Mesenchymal stem cell (in vitro differentiated cells and primary cell): ENCODE measurements around the gene LTC4S.
A peak's percentile ranks its signal among the peaks of the same experiment; 100 is the strongest.

ENCODE experiments used
- DNase-seq: peaks from one replicate; pipeline ENCODE4 v3.0.0-alpha.2; 2013
- H2AFZ ChIP-seq: one replicate; pipeline ENCODE4 v1.6.1; 2013; ENCODE audit warnings: low read depth, mild to moderate bottlenecking, control low read depth, inconsistent platforms, low read length, moderate library complexity
- H2AK5ac ChIP-seq: 2 replicates; pipeline ENCODE4 v1.6.1; 2013; ENCODE audit warnings: low read length, moderate library complexity, mild to moderate bottlenecking, inconsistent platforms; ENCODE audit not compliant: severe bottlenecking
- H2BK120ac ChIP-seq: one replicate; pipeline ENCODE4 v1.6.1; 2013; ENCODE audit warnings: low read depth, mild to moderate bottlenecking, inconsistent platforms, low read length, moderate library complexity
- H2BK12ac ChIP-seq, 2 experiments: one replicate each; pipeline ENCODE4 v1.6.1; 2013; ENCODE audit warnings: inconsistent platforms in 2 of 2, low read length in 2 of 2, mild to moderate bottlenecking in 2 of 2, moderate library complexity in 2 of 2, control low read depth in 1 of 2
- H2BK15ac ChIP-seq: one replicate; pipeline ENCODE4 v1.6.1; 2013; ENCODE audit warnings: mild to moderate bottlenecking, low read depth, inconsistent platforms; ENCODE audit not compliant: poor library complexity, severe bottlenecking
- H2BK5ac ChIP-seq: 2 replicates; pipeline ENCODE4 v1.6.1; 2013; ENCODE audit warnings: low read depth, mild to moderate bottlenecking, low read length, control low read depth, inconsistent platforms; ENCODE audit not compliant: poor library complexity, severe bottlenecking
- H3K14ac ChIP-seq, 2 experiments: one replicate each; pipeline ENCODE4 v1.6.1; 2013; ENCODE audit warnings: inconsistent platforms in 2 of 2, low read length in 2 of 2, control low read depth in 1 of 2, mild to moderate bottlenecking in 1 of 2, moderate library complexity in 1 of 2
- H3K18ac ChIP-seq, 2 experiments: one replicate each; pipeline ENCODE4 v1.6.1; 2013; ENCODE audit warnings: inconsistent platforms in 2 of 2, low read length in 2 of 2, control low read depth in 1 of 2, low read depth in 1 of 2, mild to moderate bottlenecking in 1 of 2
- H3K23ac ChIP-seq, 2 experiments: one replicate each; pipeline ENCODE4 v1.6.1; 2013; ENCODE audit warnings: inconsistent platforms in 2 of 2, low read length in 2 of 2, mild to moderate bottlenecking in 2 of 2, moderate library complexity in 2 of 2, control low read depth in 1 of 2
- H3K27ac ChIP-seq: 2 replicates; pipeline ENCODE4 v1.5.1; 2013; ENCODE audit warnings: mild to moderate bottlenecking, moderate library complexity, low read length, control low read depth, inconsistent platforms; ENCODE audit not compliant: poor library complexity, severe bottlenecking
- H3K27me3 ChIP-seq, 2 experiments: 2 replicates each; pipeline versions ENCODE4 v1.6.1 to v1.7.0; 2013; ENCODE audit warnings: low read length in 2 of 2, mild to moderate bottlenecking in 2 of 2, moderate library complexity in 2 of 2, control low read depth in 1 of 2, inconsistent platforms in 1 of 2; ENCODE audit not compliant: control insufficient read depth in 1 of 2, insufficient read depth in 1 of 2
- H3K36me3 ChIP-seq, 2 experiments: 2 replicates each; pipeline versions ENCODE4 v1.6.1 to v1.7.0; 2013; ENCODE audit warnings: low read length in 2 of 2, control low read depth in 1 of 2, inconsistent platforms in 1 of 2, low read depth in 1 of 2, mild to moderate bottlenecking in 1 of 2; ENCODE audit not compliant: insufficient read depth in 2 of 2, control insufficient read depth in 1 of 2
- H3K4ac ChIP-seq, 2 experiments: one replicate each; pipeline ENCODE4 v1.6.1; 2013; ENCODE audit warnings: inconsistent platforms in 2 of 2, low read length in 2 of 2, mild to moderate bottlenecking in 2 of 2, moderate library complexity in 2 of 2, control low read depth in 1 of 2, low read depth in 1 of 2
- H3K4me1 ChIP-seq: 2 replicates; pipeline ENCODE4 v1.6.1; 2013; ENCODE audit warnings: low read depth, low read length, control low read depth; ENCODE audit not compliant: control insufficient read depth, insufficient read depth
- H3K4me2 ChIP-seq: 2 replicates; pipeline ENCODE4 v1.6.1; 2013; ENCODE audit warnings: low read length, mild to moderate bottlenecking, inconsistent platforms; ENCODE audit not compliant: poor library complexity, severe bottlenecking
- H3K4me3 ChIP-seq, 2 experiments: 2 replicates each; pipeline versions ENCODE4 v1.5.1 to v1.7.0; 2013; ENCODE audit warnings: low read length in 2 of 2, mild to moderate bottlenecking in 2 of 2, control low read depth in 1 of 2, low read depth in 1 of 2; ENCODE audit not compliant: insufficient read depth in 1 of 2
- H3K79me1 ChIP-seq: replicated peaks from 2 replicates; pipeline ENCODE4 v1.6.1; 2013; ENCODE audit warnings: mild to moderate bottlenecking, control low read depth, low read length, inconsistent platforms; ENCODE audit not compliant: poor library complexity, severe bottlenecking
- H3K9ac ChIP-seq: 2 replicates; pipeline ENCODE4 v1.7.0; 2013; ENCODE audit warnings: mild to moderate bottlenecking, low read length, moderate library complexity
- H3K9me3 ChIP-seq: 2 replicates; pipeline ENCODE4 v1.7.0; 2013; ENCODE audit warnings: mild to moderate bottlenecking, low read length; ENCODE audit not compliant: control insufficient read depth
- H4K8ac ChIP-seq: one replicate; pipeline ENCODE4 v1.6.1; 2013; ENCODE audit warnings: inconsistent platforms, mild to moderate bottlenecking, low read length, moderate library complexity
- H4K91ac ChIP-seq: one replicate; pipeline ENCODE4 v1.6.1; 2013; ENCODE audit warnings: mild to moderate bottlenecking, low read length, inconsistent platforms
- WGBS: methylation state at CpG from one replicate; pipeline ENCODE4 v1.1.7; 2013; ENCODE audit warnings: mixed read lengths; 5-methylcytosine and 5-hydroxymethylcytosine counted together

Gene LTC4S

GRCh38 chr5:179795049-179795862, 1.5 kb downstream of the LTC4S start:
- Histone ChIP-seq H2BK120ac (no peak overlapping the region), H3K79me1 (peaks cover 15% of the 10 kb centered on the region), H3K4me3 (peak overlapping the region; percentile 66 to 71), H2BK5ac (no peak overlapping the region), H2AFZ (no peak overlapping the region), H2AK5ac (no peak overlapping the region), H2BK12ac (peak overlapping the region in 1 of 2 experiments; percentile 13), H3K27ac (no peak overlapping the region), H4K8ac (peak overlapping the region; percentile 5), H4K91ac (peak overlapping the region; percentile 9), H3K36me3 (peaks cover 36 to 42% of the 10 kb centered on the region in 2 experiments), H3K4me2 (peak overlapping the region; percentile 94), H3K27me3 (no peaks in the 10 kb centered on the region), H3K4ac (peak overlapping the region in 1 of 2 experiments; percentile 57), H3K4me1 (peaks cover 33% of the 10 kb centered on the region), H3K9me3 (no peaks in the 10 kb centered on the region), H2BK15ac (peak overlapping the region; percentile 73), H3K9ac (no peak overlapping the region), H3K18ac (peak overlapping the region in 1 of 2 experiments; percentile 76), H3K23ac (peak overlapping the region in 1 of 2 experiments; percentile 56), H3K14ac (peak overlapping the region in 1 of 2 experiments; percentile 19)
- 7% methylated on average over 40 of the region's 53 CpGs for WGBS
- no peak for DNase-seq

GRCh38 chr5:179795863-179796833, 2.4 kb downstream of the LTC4S start:
- DNase-seq, result peak; percentile 84
- 3% methylated on average over 89 of the region's 113 CpGs for WGBS
- H2BK12ac ChIP-seq, result peak overlapping the region in 1 of 2 experiments; percentile 13
- H3K4ac ChIP-seq, result peak overlapping the region in 1 of 2 experiments; percentile 57
- peak overlapping the region; percentile 71 for H4K8ac ChIP-seq
- H3K9ac ChIP-seq, result peak overlapping the region; percentile 83
- H3K79me1 ChIP-seq, result peaks cover 23% of the 10 kb centered on the region
- H3K14ac ChIP-seq, result peak overlapping the region in 1 of 2 experiments; percentile 19
- no peaks in the 10 kb centered on the region for H3K9me3 ChIP-seq
- H4K91ac ChIP-seq, result peak overlapping the region; percentile 9
- H3K27ac ChIP-seq, result no peak overlapping the region
- H3K36me3 ChIP-seq, result peaks cover 44 to 51% of the 10 kb centered on the region in 2 experiments
- no peaks in the 10 kb centered on the region for H3K27me3 ChIP-seq
- H2AK5ac ChIP-seq, result no peak overlapping the region
- peak overlapping the region; percentile 66 to 71 for H3K4me3 ChIP-seq
- H2AFZ ChIP-seq, result no peak overlapping the region
- no peak overlapping the region for H2BK120ac ChIP-seq
- peak overlapping the region in 1 of 2 experiments; percentile 29 for H3K23ac ChIP-seq
- peaks cover 33% of the 10 kb centered on the region for H3K4me1 ChIP-seq
- H3K18ac ChIP-seq, result peak overlapping the region; percentile 24 to 76
- H2BK5ac ChIP-seq, result no peak overlapping the region
- peak overlapping the region; percentile 73 for H2BK15ac ChIP-seq
- H3K4me2 ChIP-seq, result peak overlapping the region; percentile 94

- Histone ChIP-seq H2AFZ (no peak overlapping the region), H2BK12ac (no peak overlapping the region), H2BK5ac (no peak overlapping the region), H3K4ac (no peak overlapping the region), H2BK120ac (no peak overlapping the region), H3K23ac (no peak overlapping the region), H2AK5ac (no peak overlapping the region), H3K4me3 (peak overlapping the region in 1 of 2 experiments; percentile 70), H2BK15ac (no peak overlapping the region), H3K36me3 (peaks cover 49 to 58% of the 10 kb centered on the region in 2 experiments), H3K9ac (peak overlapping the region; percentile 83), H3K4me2 (peak overlapping the region; percentile 94), H3K4me1 (peaks cover 35% of the 10 kb centered on the region), H4K8ac (peak overlapping the region; percentile 71), H3K18ac (peak overlapping the region; percentile 24 to 40), H3K27ac (no peak overlapping the region), H4K91ac (no peak overlapping the region), H3K27me3 (no peaks in the 10 kb centered on the region), H3K9me3 (no peaks in the 10 kb centered on the region), H3K14ac (no peak overlapping the region), H3K79me1 (peaks cover 28% of the 10 kb centered on the region)
- 94% methylated on average over 19 of the region's 21 CpGs for WGBS
- no peak for DNase-seq
These were observed 3.3 kb downstream of the LTC4S start for GRCh38 chr5:179796877-179797608.
